Neuronal stem cell (in vitro differentiated cells): ENCODE measurements around the gene ANXA6.
A peak's percentile ranks its signal among the peaks of the same experiment; 100 is the strongest.

Experiments
- DNase-seq: peaks from one replicate; pipeline ENCODE4 v3.0.0-alpha.2; 2013; ENCODE audit warnings: low spot score
- H2AFZ ChIP-seq: one replicate; pipeline ENCODE4 v1.6.1; 2013; ENCODE audit warnings: mild to moderate bottlenecking, low read length, inconsistent platforms
- H2AK5ac ChIP-seq: 2 replicates; pipeline ENCODE4 v1.6.1; 2013; ENCODE audit warnings: low read depth, mild to moderate bottlenecking, inconsistent platforms, low read length, moderate library complexity, mixed read lengths
- H2BK120ac ChIP-seq: 2 replicates; pipeline ENCODE4 v1.6.1; 2013; ENCODE audit warnings: low read depth, mild to moderate bottlenecking, inconsistent platforms, low read length, moderate library complexity, mixed read lengths
- H2BK12ac ChIP-seq: one replicate; pipeline ENCODE4 v1.6.1; 2013; ENCODE audit warnings: low read length, inconsistent platforms
- H2BK15ac ChIP-seq: 2 replicates; pipeline ENCODE4 v1.6.1; 2013; ENCODE audit warnings: mild to moderate bottlenecking, low read length, inconsistent platforms, mixed read lengths
- H2BK5ac ChIP-seq: one replicate; pipeline ENCODE4 v1.6.1; 2013; ENCODE audit warnings: inconsistent platforms, mild to moderate bottlenecking, low read length, moderate library complexity
- H3K14ac ChIP-seq: one replicate; pipeline ENCODE4 v1.6.1; 2013; ENCODE audit warnings: low read length, inconsistent platforms
- H3K18ac ChIP-seq: 2 replicates; pipeline ENCODE4 v1.6.1; 2013; ENCODE audit warnings: low read length, inconsistent platforms
- H3K23ac ChIP-seq: 2 replicates; pipeline ENCODE4 v1.6.1; 2013; ENCODE audit warnings: low read depth, mild to moderate bottlenecking, mixed read lengths, low read length, inconsistent platforms; ENCODE audit not compliant: poor library complexity
- H3K27ac ChIP-seq: replicated peaks from 3 replicates; pipeline ENCODE4 v1.5.1; 2013; ENCODE audit warnings: low read length, inconsistent platforms
- H3K27me3 ChIP-seq, 3 experiments: 2 replicates each; pipeline ENCODE4 v1.6.1; 2013; ENCODE audit warnings: low read length in 3 of 3, mild to moderate bottlenecking in 2 of 3, inconsistent platforms in 1 of 3, low read depth in 1 of 3, mixed read lengths in 1 of 3, moderate library complexity in 1 of 3; ENCODE audit not compliant: control insufficient read depth in 3 of 3, insufficient read depth in 3 of 3
- H3K36me3 ChIP-seq, 2 donors: replicated peaks in 1 of 2; 2 replicates each; pipeline ENCODE4 v1.6.1; 2013; ENCODE audit warnings: low read length in 2 of 2; ENCODE audit not compliant: control insufficient read depth in 2 of 2, insufficient read depth in 2 of 2
- H3K4ac ChIP-seq: 2 replicates; pipeline ENCODE4 v1.6.1; 2013; ENCODE audit warnings: inconsistent platforms, mild to moderate bottlenecking, low read length, moderate library complexity
- H3K4me1 ChIP-seq, 2 donors: 1 replicate in 1 of 2; 2 replicates in 1 of 2; pipeline ENCODE4 v1.6.1; 2013; ENCODE audit warnings: low read length in 2 of 2, low read depth in 1 of 2; ENCODE audit not compliant: control insufficient read depth in 2 of 2, insufficient read depth in 1 of 2
- H3K4me2 ChIP-seq: one replicate; pipeline ENCODE4 v1.6.1; 2013; ENCODE audit warnings: mild to moderate bottlenecking, low read length, inconsistent platforms; ENCODE audit not compliant: insufficient read depth, poor library complexity, severe bottlenecking
- H3K4me3 ChIP-seq, 2 donors: 2 replicates each; pipeline ENCODE4 v1.5.1; 2013; ENCODE audit warnings: low read length in 2 of 2, mild to moderate bottlenecking in 2 of 2, inconsistent platforms in 1 of 2, moderate library complexity in 1 of 2
- H3K79me1 ChIP-seq: one replicate; pipeline ENCODE4 v1.6.1; 2013; ENCODE audit warnings: low read depth, mild to moderate bottlenecking, inconsistent platforms, low read length, moderate library complexity
- H3K9ac ChIP-seq: one replicate; pipeline ENCODE4 v1.6.1; 2013; ENCODE audit warnings: mild to moderate bottlenecking, low read depth, low read length, inconsistent platforms; ENCODE audit not compliant: poor library complexity
- H3K9me3 ChIP-seq, 2 donors: replicated peaks in 1 of 2; 2 replicates each; pipeline versions ENCODE3 to v1.6.1; 2013; ENCODE audit warnings: low read length in 2 of 2, mild to moderate bottlenecking in 2 of 2, inconsistent platforms in 1 of 2, low read depth in 1 of 2, mixed read lengths in 1 of 2, moderate library complexity in 1 of 2; ENCODE audit not compliant: control insufficient read depth in 2 of 2, insufficient read depth in 1 of 2
- H4K8ac ChIP-seq: one replicate; pipeline ENCODE4 v1.6.1; 2013; ENCODE audit warnings: low read depth, mild to moderate bottlenecking, inconsistent platforms, low read length, moderate library complexity
- H4K91ac ChIP-seq: one replicate; pipeline ENCODE4 v1.6.1; 2013; ENCODE audit warnings: low read length, low read depth, mild to moderate bottlenecking, inconsistent platforms; ENCODE audit not compliant: poor library complexity
- WGBS, 2 donors: extraction: QIAGEN DNeasy Blood & Tissue Kit; methylation state at CpG; one replicate each; pipeline ENCODE4 v1.1.7; 2013; ENCODE audit warnings: missing lambda C conversion rate in 2 of 2, mixed read lengths in 1 of 2; ENCODE audit not compliant: insufficient read length in 2 of 2, insufficient replicate concordance in 1 of 2; ENCODE audit errors: extremely low coverage in 2 of 2; 5-methylcytosine and 5-hydroxymethylcytosine counted together

The ANXA6 gene

GRCh38 chr5:151068433-151069197 lies 89.0 kb downstream of the ANXA6 start:
- H3K9me3 ChIP-seq, result no peaks in the 10 kb centered on the region
- H3K23ac ChIP-seq, result no peak overlapping the region
- no peak overlapping the region for H2BK5ac ChIP-seq
- H3K79me1 ChIP-seq, result peaks cover 3% of the 10 kb centered on the region
- no peak overlapping the region for H2AK5ac ChIP-seq
- no peak overlapping the region for H3K4me2 ChIP-seq
- H3K14ac ChIP-seq, result no peak overlapping the region
- H3K18ac ChIP-seq, result peak overlapping the region; percentile 4
- no peak overlapping the region for H4K91ac ChIP-seq
- no peak overlapping the region for H2BK120ac ChIP-seq
- H3K27ac ChIP-seq, result no peak overlapping the region
- H4K8ac ChIP-seq, result no peak overlapping the region
- no peak overlapping the region for H2BK15ac ChIP-seq
- H3K4ac ChIP-seq, result no peak overlapping the region
- no peaks in the 10 kb centered on the region for H3K36me3 ChIP-seq
- DNase-seq, result no peak
- no peaks in the 10 kb centered on the region for H3K27me3 ChIP-seq
- no peak overlapping the region for H3K9ac ChIP-seq
- no peak overlapping the region for H2AFZ ChIP-seq
- H3K4me1 ChIP-seq, result no peaks in the 10 kb centered on the region
- no peak overlapping the region for H3K4me3 ChIP-seq
- no peak overlapping the region for H2BK12ac ChIP-seq
- no CpG with 5 or more reads among the region's 12 CpGs for WGBS, 2 donors

DNA sequence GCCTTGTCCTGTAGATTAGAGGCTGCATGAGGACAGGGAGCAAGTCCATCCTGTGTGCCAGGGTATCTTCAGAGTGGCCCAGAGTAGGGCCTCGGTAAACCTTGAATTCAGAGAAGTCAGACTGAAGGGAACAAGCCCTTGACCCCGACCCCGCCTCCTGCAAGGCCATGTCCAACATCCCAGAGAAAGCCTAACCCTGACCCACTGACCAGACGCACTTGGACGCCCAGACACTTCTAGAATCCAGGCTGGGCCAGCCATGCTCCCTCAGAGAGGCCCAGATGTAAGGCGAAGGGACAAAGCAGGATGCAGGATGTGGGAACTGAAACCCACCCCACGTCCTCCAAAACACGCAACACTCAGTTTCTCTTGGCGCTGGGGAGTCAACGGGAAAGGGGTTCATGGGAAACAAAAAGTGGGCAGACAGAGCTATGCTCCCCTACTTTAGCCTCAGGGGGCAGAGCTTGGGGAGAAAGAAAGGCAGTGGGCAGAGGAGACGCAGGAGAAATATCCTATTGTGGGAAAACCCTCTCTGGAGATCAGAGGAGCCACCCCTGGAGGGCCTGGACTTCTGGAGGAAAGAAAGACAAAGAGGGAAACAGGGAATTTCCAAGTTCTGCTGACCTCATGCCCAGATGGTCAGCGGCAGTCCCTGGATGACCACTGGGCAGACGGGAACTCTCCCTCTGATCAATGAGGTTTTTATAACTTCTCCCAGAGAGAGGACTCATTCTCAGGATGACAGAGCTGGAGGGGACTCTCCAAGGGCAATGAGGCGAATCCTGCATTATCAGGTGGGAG lies 89.7 kb downstream of the ANXA6 start:
- Histone ChIP-seq H3K27ac (no peak overlapping the region), H4K8ac (no peak overlapping the region), H3K4ac (no peak overlapping the region), H2BK15ac (no peak overlapping the region), H2AFZ (no peak overlapping the region), H3K4me1 (no peaks in the 10 kb centered on the region), H3K23ac (no peak overlapping the region), H3K27me3 (no peaks in the 10 kb centered on the region), H3K4me3 (no peak overlapping the region), H3K79me1 (peaks cover 3% of the 10 kb centered on the region), H3K9me3 (no peaks in the 10 kb centered on the region), H3K14ac (no peak overlapping the region), H2BK12ac (no peak overlapping the region), H3K4me2 (no peak overlapping the region), H3K18ac (no peak overlapping the region), H2BK120ac (no peak overlapping the region), H4K91ac (no peak overlapping the region), H2AK5ac (no peak overlapping the region), H3K36me3 (peaks cover 0 to 5% of the 10 kb centered on the region in 2 donors), H3K9ac (no peak overlapping the region), H2BK5ac (no peak overlapping the region)
- no peak for DNase-seq
- WGBS, 2 donors, result no CpG with 5 or more reads among the region's 14 CpGs

- H2BK12ac ChIP-seq, result no peak overlapping the region
- H3K23ac ChIP-seq, result no peak overlapping the region
- no peak overlapping the region for H3K4ac ChIP-seq
- no peak overlapping the region for H3K9ac ChIP-seq
- no peak for DNase-seq
- H3K27me3 ChIP-seq, result no peaks in the 10 kb centered on the region
- H3K79me1 ChIP-seq, result peaks cover 3% of the 10 kb centered on the region
- no CpG with 5 or more reads among the region's 6 CpGs for WGBS, 2 donors
- H3K4me3 ChIP-seq, result no peak overlapping the region
- no peak overlapping the region for H2AK5ac ChIP-seq
- H2BK5ac ChIP-seq, result no peak overlapping the region
- H3K9me3 ChIP-seq, result no peaks in the 10 kb centered on the region
- H2BK120ac ChIP-seq, result no peak overlapping the region
- H4K8ac ChIP-seq, result no peak overlapping the region
- H2AFZ ChIP-seq, result no peak overlapping the region
- H3K27ac ChIP-seq, result no peak overlapping the region
- H4K91ac ChIP-seq, result no peak overlapping the region
- H3K14ac ChIP-seq, result no peak overlapping the region
- no peak overlapping the region for H3K18ac ChIP-seq
- peaks cover 3 to 13% of the 10 kb centered on the region in 2 donors for H3K36me3 ChIP-seq
- H3K4me2 ChIP-seq, result no peak overlapping the region
- no peaks in the 10 kb centered on the region for H3K4me1 ChIP-seq
- no peak overlapping the region for H2BK15ac ChIP-seq
Observed at GRCh38 chr5:151066920-151067319, 90.7 kb downstream of the ANXA6 start.

GRCh38 chr5:151065609-151066008 lies 92.0 kb downstream of the ANXA6 start:
- H3K14ac ChIP-seq, result no peak overlapping the region
- no peak overlapping the region for H3K23ac ChIP-seq
- H2AK5ac ChIP-seq, result no peak overlapping the region
- peaks cover 3% of the 10 kb centered on the region for H3K79me1 ChIP-seq
- no peak for DNase-seq
- H3K9ac ChIP-seq, result no peak overlapping the region
- no peak overlapping the region for H2BK120ac ChIP-seq
- no peak overlapping the region for H2BK5ac ChIP-seq
- no peak overlapping the region for H3K4me2 ChIP-seq
- no peak overlapping the region for H4K91ac ChIP-seq
- no peak overlapping the region for H3K27ac ChIP-seq
- no peaks in the 10 kb centered on the region for H3K4me1 ChIP-seq
- no peak overlapping the region for H2AFZ ChIP-seq
- no peak overlapping the region for H2BK15ac ChIP-seq
- no CpG with 5 or more reads among the region's 1 CpG for WGBS, 2 donors
- H3K36me3 ChIP-seq, result peaks cover 3 to 26% of the 10 kb centered on the region in 2 donors
- no peak overlapping the region for H2BK12ac ChIP-seq
- H4K8ac ChIP-seq, result no peak overlapping the region
- H3K9me3 ChIP-seq, result no peaks in the 10 kb centered on the region
- H3K4me3 ChIP-seq, result no peak overlapping the region
- H3K4ac ChIP-seq, result no peak overlapping the region
- H3K27me3 ChIP-seq, result no peaks in the 10 kb centered on the region
- no peak overlapping the region for H3K18ac ChIP-seq
